HepG2 (cell line): ENCODE data around the gene PARP3. TPM values are rescaled to one million over a fixed set of nuclear protein-coding genes. Genes with fewer than 3 reads are reported as not detected.

Experiments
- AKAP8 ChIP-seq: sonication (generic); formaldehyde crosslinking; IDR thresholded peaks from 2 replicates; pipeline ENCODE4 v1.5.1; 2020; ENCODE audit warnings: mild to moderate bottlenecking, missing genetic modification reagents
- BRD4 ChIP-seq: sonication (generic); formaldehyde crosslinking; IDR thresholded peaks from 2 replicates; pipeline ENCODE4 v1.4.0; 2020; ENCODE audit warnings: missing genetic modification reagents
- CHD4 ChIP-seq: fragments of 200-600 bp; sonication (generic); IDR thresholded peaks from 2 replicates; pipeline ENCODE4 v1.7.0; 2017; ENCODE audit warnings: mild to moderate bottlenecking, low read length, borderline replicate concordance
- FOXA1 ChIP-seq, 2 experiments: fragments of 450-650 bp in 1 of 2; sonication (generic) in 1 of 2; formaldehyde crosslinking in 1 of 2; IDR thresholded peaks; 2 replicates each; pipeline versions ENCODE4 v1.4.0 to v1.6.1; 2016 to 2020; ENCODE audit warnings: missing genetic modification reagents in 1 of 2
- HES4 ChIP-seq: sonication (generic); formaldehyde crosslinking; IDR thresholded peaks from 2 replicates; pipeline ENCODE4 v1.9.0; 2021; ENCODE audit warnings: mild to moderate bottlenecking, missing genetic modification reagents, borderline replicate concordance
- MXI1 ChIP-seq: IDR thresholded peaks from 3 replicates; pipeline ENCODE4 v1.6.1; 2012; ENCODE audit warnings: low read depth, low read length, inconsistent platforms, borderline replicate concordance
- PAF1 ChIP-seq: IDR thresholded peaks from 2 replicates; pipeline ENCODE4 v1.6.1; 2016; ENCODE audit warnings: missing genetic modification reagents, missing compliant biosample characterization
- PHF20 ChIP-seq: sonication (generic); formaldehyde crosslinking; IDR thresholded peaks from 2 replicates; pipeline ENCODE4 v1.5.0; 2020; ENCODE audit warnings: mild to moderate bottlenecking, missing genetic modification reagents
- PHF21A ChIP-seq: sonication (generic); formaldehyde crosslinking; IDR thresholded peaks from 2 replicates; pipeline ENCODE4 v1.5.0; 2020; ENCODE audit warnings: mild to moderate bottlenecking, missing genetic modification reagents
- RBM22 ChIP-seq: fragments of 200-400 bp; formaldehyde crosslinking; optimal IDR thresholded peaks from 2 replicates; pipeline ENCODE3; 2017; ENCODE audit warnings: mild to moderate bottlenecking, low read length, moderate library complexity
- REPIN1 ChIP-seq: sonication (generic); formaldehyde crosslinking; IDR thresholded peaks from 2 replicates; pipeline ENCODE4 v1.8.0; 2022; ENCODE audit warnings: missing genetic modification reagents, low read depth, mild to moderate bottlenecking, borderline replicate concordance
- SRF ChIP-seq: IDR thresholded peaks from 2 replicates; pipeline ENCODE4 v1.6.1; 2011; ENCODE audit warnings: mild to moderate bottlenecking, low read depth, low read length, moderate library complexity
- SSRP1 ChIP-seq: IDR thresholded peaks from 2 replicates; pipeline ENCODE4 v1.6.1; 2016; ENCODE audit warnings: control low read depth
- TAF1 ChIP-seq: sonication (generic); formaldehyde crosslinking; IDR thresholded peaks from 2 replicates; pipeline ENCODE4 v1.4.0; 2020; ENCODE audit warnings: missing genetic modification reagents
- ZBTB38 ChIP-seq: sonication (generic); formaldehyde crosslinking; IDR thresholded peaks from 2 replicates; pipeline ENCODE4 v1.5.1; 2020; ENCODE audit warnings: mild to moderate bottlenecking, missing genetic modification reagents
- ZBTB7B ChIP-seq: sonication (generic); formaldehyde crosslinking; IDR thresholded peaks from 2 replicates; pipeline ENCODE4 v1.4.0; 2020; ENCODE audit warnings: missing genetic modification reagents
- ZNF138 ChIP-seq: sonication (generic); formaldehyde crosslinking; IDR thresholded peaks from 2 replicates; pipeline ENCODE4 v1.5.0; 2020; ENCODE audit warnings: mild to moderate bottlenecking, low read depth, missing genetic modification reagents
- polyA plus RNA-seq, 8 experiments: library from polyadenylated mRNA; depleted of rRNA in 3 of 8; stranded (reverse) in 7 of 8; unstranded in 1 of 8; fragments of >200 nt; fragmentation: Illumina TruSeq in 4 of 8; extraction: Trizol in 4 of 8; gene quantifications; 2 replicates each; pipeline versions ENCODE4 v1.2.1 to v1.2.3, GENCODE V29; 2011 to 2016; ENCODE audit warnings: low read depth in 4 of 8, missing spikeins in 1 of 8, mixed read lengths in 1 of 8; ENCODE audit not compliant: insufficient read depth in 1 of 8
- total RNA-seq, 5 experiments: library from RNA; depleted of rRNA; stranded (reverse); fragments of >200 nt; fragmentation: Illumina TruSeq; extraction: Trizol; gene quantifications; 2 replicates each; pipeline ENCODE4 v1.2.3, GENCODE V29; 2016; ENCODE audit warnings: low read depth in 1 of 5
- TF ChIP-seq, protein P1 (sequence below): sonication (generic); formaldehyde crosslinking; IDR thresholded peaks from 2 replicates; pipeline ENCODE4 v1.5.1; 2020; ENCODE audit warnings: missing genetic modification reagents, mild to moderate bottlenecking, borderline replicate concordance
- TF ChIP-seq, protein P2 (sequence below): sonication (generic); formaldehyde crosslinking; IDR thresholded peaks from 2 replicates; pipeline ENCODE4 v1.8.0; 2022; ENCODE audit warnings: missing genetic modification reagents, mild to moderate bottlenecking, borderline replicate concordance
- TF ChIP-seq, protein P3 (sequence below): sonication (generic); formaldehyde crosslinking; IDR thresholded peaks from 2 replicates; pipeline ENCODE4 v1.5.1; 2020; ENCODE audit warnings: mild to moderate bottlenecking, missing genetic modification reagents, moderate library complexity
- TF ChIP-seq, protein P4 (sequence below): IDR thresholded peaks from 2 replicates; pipeline ENCODE4 v1.6.1; 2016

The PARP3 gene
- total and polyA plus RNA-seq, 2 of the 13 experiments (the other 11 are each of a cell fraction or from before 2014, with no cell fraction given): 11.2 to 21.5 TPM

DNA sequence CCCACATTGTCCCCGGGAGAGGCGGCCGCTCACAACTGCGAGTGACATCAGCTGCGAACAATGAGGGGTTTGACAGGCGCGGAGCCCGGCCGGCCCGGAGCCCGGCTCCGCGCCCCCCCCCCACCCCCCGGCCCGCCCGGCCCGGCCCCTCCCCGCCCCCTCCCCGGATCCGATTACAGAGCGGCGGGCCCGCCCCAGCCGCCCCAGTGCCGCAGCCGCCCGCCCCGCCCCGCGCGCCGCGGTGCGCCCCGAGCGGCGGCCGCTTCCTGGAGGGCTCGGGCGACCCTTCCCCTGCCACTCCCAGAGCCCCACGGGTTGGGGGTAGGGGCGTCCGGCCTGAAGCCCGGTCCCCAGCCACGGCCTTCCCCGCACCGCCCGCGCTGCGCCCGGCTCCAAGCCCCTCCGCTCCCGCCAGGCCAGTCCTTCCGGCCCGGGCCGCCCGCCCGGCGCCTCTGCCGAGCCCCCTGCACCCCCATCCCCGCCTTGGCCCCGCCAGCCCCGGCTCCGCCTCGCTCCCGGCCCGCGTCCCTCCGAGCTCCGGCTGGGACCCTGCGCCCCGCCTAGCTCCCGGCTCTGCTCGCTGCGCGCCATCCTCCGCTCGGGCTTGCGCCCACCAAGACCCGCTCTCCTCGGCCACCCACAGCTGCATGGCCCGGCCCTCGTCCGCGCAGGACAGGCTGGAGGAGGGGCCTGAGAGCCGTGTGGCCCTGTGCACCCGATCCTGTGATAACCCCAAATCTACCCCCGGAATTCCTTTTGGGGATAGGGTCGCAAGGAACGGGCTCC, 25.4 kb downstream of the PARP3 start, which contains the start of gene PCBP4 (continued):
- TF ChIP-seq SRF: no peak
- no peak; the same call in 1 of the 2 replicates for TF ChIP-seq REPIN1
- no peak for TF ChIP-seq PHF20
- TF ChIP-seq, protein P1, sequence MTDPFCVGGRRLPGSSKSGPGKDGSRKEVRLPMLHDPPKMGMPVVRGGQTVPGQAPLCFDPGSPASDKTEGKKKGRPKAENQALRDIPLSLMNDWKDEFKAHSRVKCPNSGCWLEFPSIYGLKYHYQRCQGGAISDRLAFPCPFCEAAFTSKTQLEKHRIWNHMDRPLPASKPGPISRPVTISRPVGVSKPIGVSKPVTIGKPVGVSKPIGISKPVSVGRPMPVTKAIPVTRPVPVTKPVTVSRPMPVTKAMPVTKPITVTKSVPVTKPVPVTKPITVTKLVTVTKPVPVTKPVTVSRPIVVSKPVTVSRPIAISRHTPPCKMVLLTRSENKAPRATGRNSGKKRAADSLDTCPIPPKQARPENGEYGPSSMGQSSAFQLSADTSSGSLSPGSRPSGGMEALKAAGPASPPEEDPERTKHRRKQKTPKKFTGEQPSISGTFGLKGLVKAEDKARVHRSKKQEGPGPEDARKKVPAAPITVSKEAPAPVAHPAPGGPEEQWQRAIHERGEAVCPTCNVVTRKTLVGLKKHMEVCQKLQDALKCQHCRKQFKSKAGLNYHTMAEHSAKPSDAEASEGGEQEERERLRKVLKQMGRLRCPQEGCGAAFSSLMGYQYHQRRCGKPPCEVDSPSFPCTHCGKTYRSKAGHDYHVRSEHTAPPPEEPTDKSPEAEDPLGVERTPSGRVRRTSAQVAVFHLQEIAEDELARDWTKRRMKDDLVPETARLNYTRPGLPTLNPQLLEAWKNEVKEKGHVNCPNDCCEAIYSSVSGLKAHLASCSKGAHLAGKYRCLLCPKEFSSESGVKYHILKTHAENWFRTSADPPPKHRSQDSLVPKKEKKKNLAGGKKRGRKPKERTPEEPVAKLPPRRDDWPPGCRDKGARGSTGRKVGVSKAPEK (CRISPR knock-in tag): no peak
- 0 out of 2 replicates have a peak, but pooled peaks have one; percentile 4 for TF ChIP-seq ZNF138 (CRISPR knock-in tag)
- TF ChIP-seq PAF1: 0 out of 2 replicates have a peak, but pooled peaks have one; percentile 32
- peak; percentile 22; the same call in 1 of the 2 replicates for TF ChIP-seq PHF21A (CRISPR knock-in tag)
- 0 out of 2 replicates have a peak, but pooled peaks have one; percentile 21 for TF ChIP-seq BRD4
- TF ChIP-seq SSRP1 (CRISPR knock-in tag): peak; percentile 22; the same call in 1 of the 2 replicates
- TF ChIP-seq ZBTB7B (CRISPR knock-in tag): peak; percentile 20; the same call in 1 of the 2 replicates
- TF ChIP-seq, protein P2, sequence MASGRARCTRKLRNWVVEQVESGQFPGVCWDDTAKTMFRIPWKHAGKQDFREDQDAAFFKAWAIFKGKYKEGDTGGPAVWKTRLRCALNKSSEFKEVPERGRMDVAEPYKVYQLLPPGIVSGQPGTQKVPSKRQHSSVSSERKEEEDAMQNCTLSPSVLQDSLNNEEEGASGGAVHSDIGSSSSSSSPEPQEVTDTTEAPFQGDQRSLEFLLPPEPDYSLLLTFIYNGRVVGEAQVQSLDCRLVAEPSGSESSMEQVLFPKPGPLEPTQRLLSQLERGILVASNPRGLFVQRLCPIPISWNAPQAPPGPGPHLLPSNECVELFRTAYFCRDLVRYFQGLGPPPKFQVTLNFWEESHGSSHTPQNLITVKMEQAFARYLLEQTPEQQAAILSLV (CRISPR knock-in tag): 0 out of 2 replicates have a peak, but pooled peaks have one; percentile 36
- TF ChIP-seq AKAP8 (CRISPR knock-in tag): peak; percentile 93
- TF ChIP-seq, protein P3, sequence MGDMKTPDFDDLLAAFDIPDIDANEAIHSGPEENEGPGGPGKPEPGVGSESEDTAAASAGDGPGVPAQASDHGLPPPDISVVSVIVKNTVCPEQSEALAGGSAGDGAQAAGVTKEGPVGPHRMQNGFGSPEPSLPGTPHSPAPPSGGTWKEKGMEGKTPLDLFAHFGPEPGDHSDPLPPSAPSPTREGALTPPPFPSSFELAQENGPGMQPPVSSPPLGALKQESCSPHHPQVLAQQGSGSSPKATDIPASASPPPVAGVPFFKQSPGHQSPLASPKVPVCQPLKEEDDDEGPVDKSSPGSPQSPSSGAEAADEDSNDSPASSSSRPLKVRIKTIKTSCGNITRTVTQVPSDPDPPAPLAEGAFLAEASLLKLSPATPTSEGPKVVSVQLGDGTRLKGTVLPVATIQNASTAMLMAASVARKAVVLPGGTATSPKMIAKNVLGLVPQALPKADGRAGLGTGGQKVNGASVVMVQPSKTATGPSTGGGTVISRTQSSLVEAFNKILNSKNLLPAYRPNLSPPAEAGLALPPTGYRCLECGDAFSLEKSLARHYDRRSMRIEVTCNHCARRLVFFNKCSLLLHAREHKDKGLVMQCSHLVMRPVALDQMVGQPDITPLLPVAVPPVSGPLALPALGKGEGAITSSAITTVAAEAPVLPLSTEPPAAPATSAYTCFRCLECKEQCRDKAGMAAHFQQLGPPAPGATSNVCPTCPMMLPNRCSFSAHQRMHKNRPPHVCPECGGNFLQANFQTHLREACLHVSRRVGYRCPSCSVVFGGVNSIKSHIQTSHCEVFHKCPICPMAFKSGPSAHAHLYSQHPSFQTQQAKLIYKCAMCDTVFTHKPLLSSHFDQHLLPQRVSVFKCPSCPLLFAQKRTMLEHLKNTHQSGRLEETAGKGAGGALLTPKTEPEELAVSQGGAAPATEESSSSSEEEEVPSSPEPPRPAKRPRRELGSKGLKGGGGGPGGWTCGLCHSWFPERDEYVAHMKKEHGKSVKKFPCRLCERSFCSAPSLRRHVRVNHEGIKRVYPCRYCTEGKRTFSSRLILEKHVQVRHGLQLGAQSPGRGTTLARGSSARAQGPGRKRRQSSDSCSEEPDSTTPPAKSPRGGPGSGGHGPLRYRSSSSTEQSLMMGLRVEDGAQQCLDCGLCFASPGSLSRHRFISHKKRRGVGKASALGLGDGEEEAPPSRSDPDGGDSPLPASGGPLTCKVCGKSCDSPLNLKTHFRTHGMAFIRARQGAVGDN (CRISPR knock-in tag): peak; percentile 49; the same call in 1 of the 2 replicates
- TF ChIP-seq TAF1 (CRISPR knock-in tag): no peak; the same call in 1 of the 2 replicates
- TF ChIP-seq ZBTB38: 0 out of 2 replicates have a peak, but pooled peaks have one; percentile 22
- TF ChIP-seq, protein P4, sequence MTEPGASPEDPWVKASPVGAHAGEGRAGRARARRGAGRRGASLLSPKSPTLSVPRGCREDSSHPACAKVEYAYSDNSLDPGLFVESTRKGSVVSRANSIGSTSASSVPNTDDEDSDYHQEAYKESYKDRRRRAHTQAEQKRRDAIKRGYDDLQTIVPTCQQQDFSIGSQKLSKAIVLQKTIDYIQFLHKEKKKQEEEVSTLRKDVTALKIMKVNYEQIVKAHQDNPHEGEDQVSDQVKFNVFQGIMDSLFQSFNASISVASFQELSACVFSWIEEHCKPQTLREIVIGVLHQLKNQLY (CRISPR knock-in tag): no peak
- TF ChIP-seq MXI1: peak; percentile 47; the same call in 1 of the 3 replicates
- peak; percentile 86 for TF ChIP-seq RBM22
- no peak for TF ChIP-seq CHD4
- TF ChIP-seq HES4: 0 out of 2 replicates have a peak, but pooled peaks have one; percentile 10
- TF ChIP-seq FOXA1 (IDR thresholded peaks at IDR 0.05): no peak
- no peak for TF ChIP-seq FOXA1 (CRISPR knock-in tag; IDR thresholded peaks at IDR 0.05)
